Type B pancreatic cell (in vitro differentiated cells): ENCODE data around the gene SLC12A7. TPM values are rescaled to one million over a fixed set of nuclear protein-coding genes. Genes with fewer than 3 reads are reported as not detected.
A peak's percentile ranks its signal among the peaks of the same experiment; 100 is the strongest.
"Not testable (repeated sequence)": the region's sequence is repeated elsewhere in the genome, so short reads cannot be mapped to it uniquely, and the experiment has no call there.

Source experiments
- DNase-seq: peaks from one replicate; pipeline ENCODE4 v3.0.0; 2021; ENCODE audit warnings: mixed read lengths; ENCODE audit not compliant: unreplicated experiment; ENCODE audit errors: extremely low spot score
- H3K27ac Mint-ChIP-seq: 2 replicates; pipeline ENCODE4 v1.8.0; 2021; ENCODE audit warnings: mild to moderate bottlenecking, mixed read lengths
- H3K27me3 Mint-ChIP-seq: 2 replicates; pipeline ENCODE4 v1.8.0; 2021; ENCODE audit warnings: mixed read lengths
- H3K36me3 Mint-ChIP-seq: 2 replicates; pipeline ENCODE4 v1.8.0; 2021; ENCODE audit warnings: mixed read lengths
- H3K4me1 Mint-ChIP-seq: one replicate; pipeline ENCODE4 v1.8.0; 2021; ENCODE audit warnings: mixed read lengths; ENCODE audit not compliant: unreplicated experiment
- H3K4me3 Mint-ChIP-seq: 2 replicates; pipeline ENCODE4 v1.8.0; 2021; ENCODE audit warnings: mild to moderate bottlenecking, mixed read lengths
- H3K9me3 Mint-ChIP-seq: 2 replicates; pipeline ENCODE4 v1.8.0; 2021; ENCODE audit warnings: mixed read lengths
- microRNA-seq: library from miRNA; unstranded; fragments of <30 nt; microRNA quantifications from one replicate; pipeline ENCODE4, GENCODE V29; 2020
- total RNA-seq: library from RNA; stranded (reverse); gene quantifications from 2 replicates; pipeline ENCODE4 v1.2.1, GENCODE V29; 2021; ENCODE audit warnings: low replicate concordance
- TF ChIP-seq, protein P1 (sequence below): fragments of 200-600 bp; sonication (generic); conservative IDR thresholded peaks from 2 replicates; pipeline ENCODE4 v1.5.0; 2021; ENCODE audit warnings: antibody characterized with exemption, mild to moderate bottlenecking

Gene SLC12A7
- total RNA-seq, 1 donor from 2014 or later: 57.6 TPM

DNA sequence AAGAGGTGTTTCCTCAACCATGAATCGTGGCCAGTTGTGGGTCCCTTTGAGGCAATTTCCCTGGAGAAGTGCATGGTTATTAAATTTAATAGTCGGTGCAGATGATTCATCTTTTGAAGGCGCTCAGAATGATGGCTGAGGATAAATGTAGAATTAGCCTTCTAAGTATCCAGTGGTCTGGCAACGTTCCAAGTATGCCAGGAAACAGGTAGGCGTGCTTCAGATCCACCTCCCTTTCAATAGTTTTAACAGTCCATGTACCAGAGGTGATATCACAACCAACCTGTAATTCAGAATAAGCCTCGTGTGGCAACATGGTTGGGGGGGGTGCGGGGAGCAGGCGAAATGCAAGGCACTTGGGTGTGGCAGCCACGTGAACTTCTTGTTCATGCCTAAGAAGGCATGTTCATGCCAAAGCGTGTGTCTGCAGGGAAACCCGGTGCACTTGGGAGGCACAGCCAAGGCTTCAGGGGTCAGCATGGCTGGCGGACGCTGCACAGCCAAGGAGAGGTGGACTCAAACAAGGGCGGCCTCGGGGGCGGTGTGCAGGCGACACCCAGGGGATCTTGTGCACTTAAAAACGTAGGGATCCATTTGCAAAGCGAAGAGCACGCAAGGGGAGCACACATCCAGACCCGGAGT lies 108.4 kb downstream of the SLC12A7 start:
- TF ChIP-seq, protein P1, sequence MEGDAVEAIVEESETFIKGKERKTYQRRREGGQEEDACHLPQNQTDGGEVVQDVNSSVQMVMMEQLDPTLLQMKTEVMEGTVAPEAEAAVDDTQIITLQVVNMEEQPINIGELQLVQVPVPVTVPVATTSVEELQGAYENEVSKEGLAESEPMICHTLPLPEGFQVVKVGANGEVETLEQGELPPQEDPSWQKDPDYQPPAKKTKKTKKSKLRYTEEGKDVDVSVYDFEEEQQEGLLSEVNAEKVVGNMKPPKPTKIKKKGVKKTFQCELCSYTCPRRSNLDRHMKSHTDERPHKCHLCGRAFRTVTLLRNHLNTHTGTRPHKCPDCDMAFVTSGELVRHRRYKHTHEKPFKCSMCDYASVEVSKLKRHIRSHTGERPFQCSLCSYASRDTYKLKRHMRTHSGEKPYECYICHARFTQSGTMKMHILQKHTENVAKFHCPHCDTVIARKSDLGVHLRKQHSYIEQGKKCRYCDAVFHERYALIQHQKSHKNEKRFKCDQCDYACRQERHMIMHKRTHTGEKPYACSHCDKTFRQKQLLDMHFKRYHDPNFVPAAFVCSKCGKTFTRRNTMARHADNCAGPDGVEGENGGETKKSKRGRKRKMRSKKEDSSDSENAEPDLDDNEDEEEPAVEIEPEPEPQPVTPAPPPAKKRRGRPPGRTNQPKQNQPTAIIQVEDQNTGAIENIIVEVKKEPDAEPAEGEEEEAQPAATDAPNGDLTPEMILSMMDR: no peak
- H3K27ac Mint-ChIP-seq: peak overlapping the region; percentile 99
- peaks cover 23% of the 10 kb centered on the region for H3K4me1 Mint-ChIP-seq
- peaks cover 20% of the 10 kb centered on the region for H3K27me3 Mint-ChIP-seq
- peak; percentile 72 for DNase-seq
- no peaks in the 10 kb centered on the region for H3K36me3 Mint-ChIP-seq
- no peaks in the 10 kb centered on the region for H3K9me3 Mint-ChIP-seq
- peak overlapping the region; percentile 88 for H3K4me3 Mint-ChIP-seq

DNA sequence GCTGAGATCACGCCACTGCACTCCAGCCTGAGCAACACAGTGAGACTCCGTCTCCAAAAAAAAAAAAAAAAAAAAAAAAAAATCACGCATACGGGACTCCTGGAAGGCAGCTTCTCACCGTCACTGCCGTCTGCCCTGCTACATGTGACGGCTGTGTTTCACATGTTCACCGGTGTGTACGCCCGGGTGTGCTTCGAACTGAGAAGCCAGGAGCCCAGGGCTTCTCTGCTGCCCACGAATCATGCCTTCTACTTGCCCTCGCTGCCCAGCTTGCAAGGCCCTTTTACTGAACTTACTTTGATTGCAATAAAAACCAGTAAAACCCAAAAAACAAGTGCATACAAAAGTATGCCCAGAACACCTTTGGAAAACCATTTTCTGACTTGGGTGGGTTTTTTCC lies 109.0 kb downstream of the SLC12A7 start:
- Mint-ChIP-seq H3K4me3 (peak overlapping the region; percentile 88), H3K4me1 (peaks cover 21% of the 10 kb centered on the region), H3K36me3 (no peaks in the 10 kb centered on the region), H3K9me3 (no peaks in the 10 kb centered on the region), H3K27ac (peak overlapping the region; percentile 99), H3K27me3 (peaks cover 18% of the 10 kb centered on the region)
- TF ChIP-seq, protein P1: no peak
- peak; percentile 39 for DNase-seq

DNA sequence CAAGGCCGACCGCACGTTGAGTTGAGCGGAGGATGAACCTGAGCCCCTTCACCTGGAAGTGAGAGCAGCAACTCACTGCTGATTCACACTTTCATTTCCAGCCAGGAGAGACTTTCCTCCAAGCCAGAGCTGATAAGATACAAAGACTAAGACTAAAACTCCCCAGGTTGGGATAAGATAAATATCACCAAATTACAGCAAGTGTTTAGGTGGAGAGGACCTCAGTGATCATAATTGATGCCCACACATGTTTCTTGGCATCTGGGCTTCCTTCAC lies 109.7 kb downstream of the SLC12A7 start:
- Mint-ChIP-seq H3K27me3 (peaks cover 15% of the 10 kb centered on the region), H3K4me3 (peak overlapping the region; percentile 52), H3K4me1 (peaks cover 22% of the 10 kb centered on the region), H3K27ac (no peak overlapping the region), H3K9me3 (peaks cover 1% of the 10 kb centered on the region), H3K36me3 (no peaks in the 10 kb centered on the region)
- TF ChIP-seq, protein P1: no peak
- no peak for DNase-seq

DNA sequence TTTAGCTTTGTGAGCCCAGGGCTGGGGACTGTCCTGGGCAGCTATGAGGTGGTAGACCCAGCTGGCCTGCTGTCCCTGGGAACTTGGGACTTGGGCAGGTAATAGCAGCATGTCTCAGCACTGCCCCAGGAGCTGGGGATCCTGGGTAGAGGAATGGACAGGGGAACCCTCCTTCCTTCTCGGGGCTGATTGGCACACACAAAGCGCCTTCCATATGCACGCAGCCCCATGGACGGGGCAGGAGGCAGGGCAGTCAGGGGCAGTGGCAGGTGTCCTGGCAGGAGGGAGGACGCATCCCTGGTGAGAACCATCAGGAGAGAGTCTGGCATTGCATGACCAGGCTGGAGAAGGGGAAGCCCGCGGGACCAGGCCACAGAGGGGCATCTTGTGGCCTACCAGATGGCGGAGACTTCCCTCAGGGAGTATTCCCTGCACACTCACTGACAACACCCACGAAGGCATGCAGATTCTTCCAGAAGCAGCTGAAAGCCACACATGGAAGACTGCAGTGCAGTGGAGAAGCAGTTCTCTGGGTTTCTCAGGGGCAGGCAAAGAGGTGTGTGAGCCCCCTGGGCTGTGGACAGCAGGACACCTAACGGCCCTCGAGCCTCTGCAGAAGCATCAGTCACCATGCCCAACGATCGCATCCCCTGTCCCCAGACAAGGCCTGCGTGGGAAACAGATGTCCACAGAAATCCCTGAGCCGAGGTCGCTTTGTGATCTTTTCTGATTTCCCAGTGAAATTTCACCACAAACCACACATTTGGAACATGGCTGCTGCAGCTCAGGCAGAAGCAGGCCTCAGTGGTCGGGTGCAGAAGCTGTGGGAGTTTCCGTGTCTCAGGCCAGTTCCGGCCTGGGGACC lies 110.2 kb downstream of the SLC12A7 start:
- DNase-seq: peak; percentile 60
- H3K27ac Mint-ChIP-seq: no peak overlapping the region

DNA sequence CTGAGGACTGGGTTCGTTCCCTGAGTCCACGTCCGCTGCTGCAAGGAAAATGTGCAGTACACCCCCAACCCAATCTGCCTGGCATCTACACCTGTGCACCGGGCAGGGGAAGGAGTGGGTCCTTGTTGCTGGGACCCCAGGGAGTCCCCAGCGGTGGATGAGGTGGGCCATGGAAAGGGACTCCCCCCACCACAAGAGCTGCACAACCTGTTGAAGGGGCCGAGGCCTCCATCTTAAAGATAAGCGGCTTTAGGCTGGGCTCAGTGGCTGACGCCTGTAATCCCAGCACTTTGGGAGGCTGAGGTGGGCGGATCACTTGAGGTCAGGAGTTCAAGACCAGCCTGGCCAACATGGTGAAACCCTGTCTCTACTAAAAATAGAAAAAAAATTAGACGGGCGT lies 111.0 kb downstream of the SLC12A7 start:
- not testable (repeated sequence) for H3K4me3 Mint-ChIP-seq, H3K9me3 Mint-ChIP-seq, H3K36me3 Mint-ChIP-seq, H3K27me3 Mint-ChIP-seq
- Mint-ChIP-seq H3K27ac (peak overlapping the region; percentile 29), H3K4me1 (peaks cover 27% of the 10 kb centered on the region)
- peak; percentile 27 for DNase-seq

More for the DNA sequence above, 110.2 kb downstream of the SLC12A7 start:
- Mint-ChIP-seq H3K9me3 (peaks cover 7% of the 10 kb centered on the region), H3K4me3 (peak overlapping the region; percentile 52), H3K36me3 (no peaks in the 10 kb centered on the region), H3K27me3 (peaks cover 12% of the 10 kb centered on the region), H3K4me1 (peaks cover 27% of the 10 kb centered on the region)
- TF ChIP-seq, protein P1: no peak

Small RNA genes within 50 kb of the gene (microRNA-seq; reads per million reads assigned to microRNA genes)
- not detected for gene MIR4635

Other genes starting within 250 kb of the SLC12A7 start
- 38.2 and 55.6 TPM in 2 replicates for gene BRD9, start 219.3 kb downstream of the SLC12A7 start, total RNA-seq
- 9.3 and 18.2 TPM in 2 replicates for gene TRIP13, start 219.2 kb downstream of the SLC12A7 start, total RNA-seq
- 23.3 and 24.3 TPM in 2 replicates for gene NKD2, start 103.3 kb downstream of the SLC12A7 start, total RNA-seq
- gene SLC6A19, start 89.5 kb upstream of the SLC12A7 start, total RNA-seq: 12.6 and 22.2 TPM in 2 replicates
- gene SLC6A18, start 113.3 kb upstream of the SLC12A7 start, total RNA-seq: 0.41 and 0.48 TPM in 2 replicates
- 1.7 and 2.4 TPM in 2 replicates for gene TERT, start 183.0 kb upstream of the SLC12A7 start, total RNA-seq
- gene CLPTM1L, start 233.0 kb upstream of the SLC12A7 start, total RNA-seq: 84.8 and 90.1 TPM in 2 replicates